Measurements from ENCODE around the gene PGLYRP3. TPM values are rescaled to one million over a fixed set of nuclear protein-coding genes. Genes with fewer than 3 reads are reported as not detected.

PGLYRP3 gene
- polyA plus RNA-seq, 3 donors = not detected

GRCh38 chr1:153355445-153356071 is 42.8 kb upstream of the PGLYRP3 start:
- H3K4me3 Mint-ChIP-seq = peak overlapping the region in 1 of 2 donors; percentile 30
- H4K20me1 ChIP-seq (ENCODE audit: insufficient read depth, low read length) = peaks cover 32% of the 10 kb centered on the region
- peaks cover 17 to 25% of the 10 kb centered on the region in 2 donors for H3K36me3 ChIP-seq (replicated peaks in 1 of 2; ENCODE audit: control insufficient read depth in 1 of 2, insufficient read depth in 2 of 2, low read length in 2 of 2)
- intact Hi-C loops (cut with micrococcal nuclease) = no loop called here
- 66% methylated on average over 3 of the region's 10 CpGs for WGBS (ENCODE audit: insufficient coverage)
- peak overlapping the region in 3 of 7 donors; percentile 41 to 97 (median 73) for H3K27ac Mint-ChIP-seq
- TF ChIP-seq, protein P1, sequence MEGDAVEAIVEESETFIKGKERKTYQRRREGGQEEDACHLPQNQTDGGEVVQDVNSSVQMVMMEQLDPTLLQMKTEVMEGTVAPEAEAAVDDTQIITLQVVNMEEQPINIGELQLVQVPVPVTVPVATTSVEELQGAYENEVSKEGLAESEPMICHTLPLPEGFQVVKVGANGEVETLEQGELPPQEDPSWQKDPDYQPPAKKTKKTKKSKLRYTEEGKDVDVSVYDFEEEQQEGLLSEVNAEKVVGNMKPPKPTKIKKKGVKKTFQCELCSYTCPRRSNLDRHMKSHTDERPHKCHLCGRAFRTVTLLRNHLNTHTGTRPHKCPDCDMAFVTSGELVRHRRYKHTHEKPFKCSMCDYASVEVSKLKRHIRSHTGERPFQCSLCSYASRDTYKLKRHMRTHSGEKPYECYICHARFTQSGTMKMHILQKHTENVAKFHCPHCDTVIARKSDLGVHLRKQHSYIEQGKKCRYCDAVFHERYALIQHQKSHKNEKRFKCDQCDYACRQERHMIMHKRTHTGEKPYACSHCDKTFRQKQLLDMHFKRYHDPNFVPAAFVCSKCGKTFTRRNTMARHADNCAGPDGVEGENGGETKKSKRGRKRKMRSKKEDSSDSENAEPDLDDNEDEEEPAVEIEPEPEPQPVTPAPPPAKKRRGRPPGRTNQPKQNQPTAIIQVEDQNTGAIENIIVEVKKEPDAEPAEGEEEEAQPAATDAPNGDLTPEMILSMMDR (IDR thresholded peaks at IDR 0.05) = peak; percentile 84
- peaks cover 50% of the 10 kb centered on the region for H3K4me1 Mint-ChIP-seq
- no peak overlapping the region for H2AFZ ChIP-seq (ENCODE audit: insufficient read depth, low read depth, low read length, poor library complexity, severe bottlenecking)
- H3K9me3 Mint-ChIP-seq = peaks cover 0 to 6% (median 2%) of the 10 kb centered on the region in 7 donors
- H3K4me1 ChIP-seq (ENCODE audit: control insufficient read depth in 1 of 2, insufficient read depth in 2 of 2, low read length in 2 of 2) = peaks cover 35 to 53% of the 10 kb centered on the region in 2 donors
- peak overlapping the region in 1 of 3 experiments; percentile 97 for H3K4me3 ChIP-seq (replicated peaks in 1 of 3; ENCODE audit: low read depth in 2 of 3, low read length in 3 of 3)
- peak overlapping the region in 1 of 2 donors; percentile 85 for H3K27ac ChIP-seq (ENCODE audit: low read depth in 1 of 2, low read length in 2 of 2)
- H3K4me2 ChIP-seq (replicated peaks; ENCODE audit: extremely low read depth, low read length, poor library complexity, severe bottlenecking) = peak overlapping the region; percentile 96
- peaks cover 19 to 29% of the 10 kb centered on the region in 2 donors for H3K36me3 Mint-ChIP-seq
- H3K79me2 ChIP-seq (ENCODE audit: insufficient read depth, low read length) = peaks cover 51% of the 10 kb centered on the region
- H3K9me3 ChIP-seq (replicated peaks in 1 of 2; ENCODE audit: control insufficient read depth in 1 of 2, insufficient read depth in 1 of 2, low read length in 2 of 2) = no peaks in the 10 kb centered on the region
- H3K27me3 Mint-ChIP-seq (ENCODE audit: low read depth in 3 of 3) = peaks cover 2 to 9% (median 5%) of the 10 kb centered on the region in 3 donors
- no peaks in the 10 kb centered on the region for H3K27me3 ChIP-seq (ENCODE audit: control insufficient read depth in 2 of 2, insufficient read depth in 2 of 2, low read length in 2 of 2)
- H3K9ac ChIP-seq (ENCODE audit: insufficient read depth, low read length, poor library complexity, severe bottlenecking) = no peak overlapping the region
- DNase-seq = peak; percentile 79 to 88 (median 85)

DNA sequence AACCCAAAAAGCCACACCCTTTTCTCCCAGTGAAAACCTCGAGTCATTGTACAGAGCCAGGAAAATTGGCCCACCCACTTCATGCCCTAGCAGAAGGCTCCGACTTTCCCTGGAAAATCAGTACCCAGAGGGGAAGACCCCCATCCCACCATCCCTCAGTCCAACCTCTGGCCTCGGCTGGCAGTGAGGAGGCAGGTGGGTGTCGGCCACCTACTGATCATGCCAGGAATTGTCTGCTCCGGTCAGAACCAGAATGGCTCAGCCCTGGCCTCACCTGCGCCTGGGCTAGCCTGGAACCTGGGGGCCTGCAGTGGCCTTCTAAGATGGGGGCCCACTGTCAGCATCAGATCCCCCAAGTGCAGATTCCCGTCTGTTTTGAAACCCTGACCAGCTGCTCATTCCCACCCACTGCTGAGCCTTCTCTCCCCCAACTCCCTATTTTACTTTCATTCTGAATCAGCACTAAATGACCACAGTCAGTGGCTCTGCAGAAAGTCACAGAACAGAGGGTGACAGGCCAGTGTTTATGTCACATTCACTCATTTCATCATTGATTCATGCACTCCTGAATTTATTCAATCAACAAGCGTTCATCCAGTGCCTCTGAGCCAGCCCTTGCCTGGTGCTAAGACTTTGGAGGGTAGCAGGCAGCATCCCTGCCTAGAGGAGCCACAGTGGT is 41.9 kb upstream of the PGLYRP3 start:
- H3K4me1 ChIP-seq (ENCODE audit: control insufficient read depth in 1 of 2, insufficient read depth in 2 of 2, low read length in 2 of 2) = peaks cover 28 to 49% of the 10 kb centered on the region in 2 donors
- H3K27ac ChIP-seq (ENCODE audit: low read depth in 1 of 2, low read length in 2 of 2) = no peak overlapping the region
- H3K9me3 Mint-ChIP-seq = peaks cover 0 to 6% (median 2%) of the 10 kb centered on the region in 7 donors
- H3K27ac Mint-ChIP-seq = no peak overlapping the region
- H3K27me3 Mint-ChIP-seq (ENCODE audit: low read depth in 3 of 3) = peaks cover 4 to 9% (median 5%) of the 10 kb centered on the region in 3 donors
- H3K4me3 ChIP-seq (replicated peaks in 1 of 3; ENCODE audit: low read depth in 2 of 3, low read length in 3 of 3) = no peak overlapping the region
- TF ChIP-seq, protein P1 (IDR thresholded peaks at IDR 0.05) = no peak
- H2AFZ ChIP-seq (ENCODE audit: insufficient read depth, low read depth, low read length, poor library complexity, severe bottlenecking) = no peak overlapping the region
- H3K9ac ChIP-seq (ENCODE audit: insufficient read depth, low read length, poor library complexity, severe bottlenecking) = no peak overlapping the region
- no peak overlapping the region for H3K4me2 ChIP-seq (replicated peaks; ENCODE audit: extremely low read depth, low read length, poor library complexity, severe bottlenecking)
- H3K36me3 ChIP-seq (replicated peaks in 1 of 2; ENCODE audit: control insufficient read depth in 1 of 2, insufficient read depth in 2 of 2, low read length in 2 of 2) = peaks cover 10 to 16% of the 10 kb centered on the region in 2 donors
- peaks cover 43% of the 10 kb centered on the region for H3K79me2 ChIP-seq (ENCODE audit: insufficient read depth, low read length)
- H3K27me3 ChIP-seq (ENCODE audit: control insufficient read depth in 2 of 2, insufficient read depth in 2 of 2, low read length in 2 of 2) = no peaks in the 10 kb centered on the region
- H4K20me1 ChIP-seq (ENCODE audit: insufficient read depth, low read length) = peaks cover 23% of the 10 kb centered on the region
- H3K4me3 Mint-ChIP-seq = no peak overlapping the region
- H3K4me1 Mint-ChIP-seq = peaks cover 46% of the 10 kb centered on the region
- no peaks in the 10 kb centered on the region for H3K9me3 ChIP-seq (replicated peaks in 1 of 2; ENCODE audit: control insufficient read depth in 1 of 2, insufficient read depth in 1 of 2, low read length in 2 of 2)
- intact Hi-C loops (cut with micrococcal nuclease) = no loop called here
- WGBS (ENCODE audit: insufficient coverage) = 97% methylated on average over 7 of the region's 8 CpGs
- DNase-seq = no peak
- peaks cover 10 to 20% of the 10 kb centered on the region in 2 donors for H3K36me3 Mint-ChIP-seq

All from CD14-positive monocyte (primary cell).